GM06990 (cell line): ENCODE measurements around the gene CCDC33.

Experiments used
- DNase-seq: peaks from one replicate; pipeline ENCODE4 v3.0.0-alpha.2; 2011; ENCODE audit not compliant: insufficient read length; ENCODE audit errors: extremely low read depth
- H3K27me3 ChIP-seq: replicated peaks from 2 replicates; pipeline ENCODE4 v1.6.0; 2011; ENCODE audit warnings: low read length; ENCODE audit not compliant: control insufficient read depth, insufficient read depth
- H3K36me3 ChIP-seq: 2 replicates; pipeline ENCODE4 v1.5.1; 2011; ENCODE audit warnings: low read length; ENCODE audit not compliant: control insufficient read depth, insufficient read depth
- H3K4me3 ChIP-seq: replicated peaks from 2 replicates; pipeline ENCODE4 v1.5.1; 2011; ENCODE audit warnings: low read depth, mild to moderate bottlenecking, control low read depth, low read length
- CTCF ChIP-seq: IDR thresholded peaks from 2 replicates; pipeline ENCODE4 v1.5.1; 2011; ENCODE audit warnings: low read length, control low read depth, mild to moderate bottlenecking, inconsistent platforms; ENCODE audit not compliant: insufficient read depth, poor library complexity, severe bottlenecking

Gene CCDC33

GRCh38 chr15:74239051-74239705 is 3.1 kb downstream of the CCDC33 start:
- no peak for DNase-seq
- H3K27me3 ChIP-seq: no peaks in the 10 kb centered on the region

GRCh38 chr15:74240002-74240568 is 4.0 kb downstream of the CCDC33 start:
- Histone ChIP-seq H3K4me3 (no peak overlapping the region), H3K36me3 (no peaks in the 10 kb centered on the region), H3K27me3 (no peaks in the 10 kb centered on the region)
- DNase-seq: no peak
- peak; percentile 36 for TF ChIP-seq CTCF

More at GRCh38 chr15:74239051-74239705, 3.1 kb downstream of the CCDC33 start:
- Histone ChIP-seq H3K36me3 (no peaks in the 10 kb centered on the region), H3K4me3 (no peak overlapping the region)
- no peak for TF ChIP-seq CTCF

GRCh38 chr15:74240897-74241614 is 4.9 kb downstream of the CCDC33 start:
- no peaks in the 10 kb centered on the region for H3K36me3 ChIP-seq
- no peak for TF ChIP-seq CTCF
- no peak overlapping the region for H3K4me3 ChIP-seq
- DNase-seq: no peak
- no peaks in the 10 kb centered on the region for H3K27me3 ChIP-seq

GRCh38 chr15:74242441-74243185 is 6.5 kb downstream of the CCDC33 start:
- Histone ChIP-seq H3K27me3 (no peaks in the 10 kb centered on the region), H3K36me3 (no peaks in the 10 kb centered on the region), H3K4me3 (no peak overlapping the region)
- no peak for TF ChIP-seq CTCF
- no peak for DNase-seq

GRCh38 chr15:74243431-74243830 is 7.3 kb downstream of the CCDC33 start:
- TF ChIP-seq CTCF: no peak
- no peak for DNase-seq
- Histone ChIP-seq H3K27me3 (no peaks in the 10 kb centered on the region), H3K36me3 (no peaks in the 10 kb centered on the region), H3K4me3 (no peak overlapping the region)
